GM23248 (cell line): ENCODE results near the gene P2RY12.

ENCODE experiments used
- EZH2 ChIP-seq: fragments of 200-600 bp; sonication (generic); IDR thresholded peaks from 2 replicates; pipeline ENCODE4 v1.6.1; 2018; ENCODE audit warnings: antibody characterized with exemption, mild to moderate bottlenecking; ENCODE audit not compliant: insufficient read depth, poor library complexity, severe bottlenecking
- EZH2phosphoT487 ChIP-seq: fragments of 200-600 bp; sonication (generic); IDR thresholded peaks from 2 replicates; pipeline ENCODE4 v1.6.1; 2018; ENCODE audit warnings: antibody characterized with exemption, moderate library complexity, mild to moderate bottlenecking, low read depth; ENCODE audit not compliant: insufficient read depth

GRCh38 chr3:151407928-151408327, 23.4 kb upstream of the P2RY12 start:
- no peak for TF ChIP-seq EZH2phosphoT487
- TF ChIP-seq EZH2: no peak
